Endothelial cell of umbilical vein (primary cell): Measurements from ENCODE around the gene NSD2.

Experiments used
- CTCF ChIP-seq, 2 donors: IDR thresholded peaks; 1 replicate in 1 of 2; 2 replicates in 1 of 2; pipeline ENCODE4 v1.5.1; 2011; ENCODE audit warnings: low read length in 2 of 2, mild to moderate bottlenecking in 2 of 2, moderate library complexity in 2 of 2, control low read depth in 1 of 2, inconsistent platforms in 1 of 2, low read depth in 1 of 2; ENCODE audit not compliant: insufficient read depth in 1 of 2; ENCODE audit errors: extremely low read depth in 1 of 2
- POLR2AphosphoS5 ChIP-seq: IDR thresholded peaks from 2 replicates; pipeline ENCODE4 v1.6.1; 2012; ENCODE audit warnings: low read depth, mild to moderate bottlenecking, control low read depth, low read length, moderate library complexity; ENCODE audit not compliant: insufficient read depth

- TF ChIP-seq POLR2AphosphoS5: no peak
- no peak for TF ChIP-seq CTCF (IDR thresholded peaks at IDR 0.05; ENCODE audit: extremely low read depth in 1 of 2, insufficient read depth in 1 of 2, low read depth in 1 of 2, low read length in 2 of 2)
Measured at GRCh38 chr4:1980561-1981041, 109.4 kb downstream of the NSD2 start.
